Fibroblast of lung (primary cell): ENCODE measurements around the gene DUSP8. TPM values are rescaled to one million over a fixed set of nuclear protein-coding genes. Genes with fewer than 3 reads are reported as not detected.

Experiments
- DNase-seq, 2 donors: peaks; one replicate each; pipeline versions ENCODE4 v3.0.0 to v3.0.0-alpha.2; 2010; ENCODE audit warnings: low read depth in 2 of 2
- H2AFZ ChIP-seq: 2 replicates; pipeline ENCODE4 v1.5.1; 2012; ENCODE audit warnings: low read length, control low read depth, inconsistent platforms
- H3K27ac ChIP-seq: 2 replicates; pipeline ENCODE4 v1.5.1; 2011; ENCODE audit warnings: low read length, control low read depth; ENCODE audit not compliant: insufficient read depth
- H3K27me3 ChIP-seq: 2 replicates; pipeline ENCODE4 v1.5.1; 2011; ENCODE audit warnings: mild to moderate bottlenecking, low read length; ENCODE audit not compliant: control insufficient read depth, insufficient read depth
- H3K36me3 ChIP-seq: 2 replicates; pipeline ENCODE4 v1.5.1; 2011; ENCODE audit warnings: low read length; ENCODE audit not compliant: control insufficient read depth, insufficient read depth
- H3K4me1 ChIP-seq: 2 replicates; pipeline ENCODE4 v1.5.1; 2011; ENCODE audit warnings: low read length; ENCODE audit not compliant: control insufficient read depth, insufficient read depth; ENCODE audit errors: extremely low read depth
- H3K4me2 ChIP-seq: 2 replicates; pipeline ENCODE4 v1.5.1; 2011; ENCODE audit warnings: low read length, control low read depth; ENCODE audit not compliant: insufficient read depth; ENCODE audit errors: extremely low read depth
- H3K4me3 ChIP-seq, 4 experiments: fragments of 200-600 bp in 1 of 4; sonication (generic) in 1 of 4; replicated peaks in 1 of 4; 2 replicates each; pipeline ENCODE4 v1.5.1; 2011 to 2016; ENCODE audit warnings: low read length in 4 of 4, low read depth in 3 of 4, mild to moderate bottlenecking in 3 of 4, control low read depth in 2 of 4, inconsistent platforms in 1 of 4, mixed read lengths in 1 of 4; ENCODE audit not compliant: insufficient read depth in 1 of 4; ENCODE audit errors: control extremely low read depth in 1 of 4
- H3K79me2 ChIP-seq: 2 replicates; pipeline ENCODE4 v1.5.1; 2012; ENCODE audit warnings: mild to moderate bottlenecking, low read length, inconsistent platforms; ENCODE audit not compliant: control insufficient read depth, insufficient read depth
- H3K9ac ChIP-seq: 2 replicates; pipeline ENCODE4 v1.5.1; 2011; ENCODE audit warnings: mild to moderate bottlenecking, low read length, control low read depth; ENCODE audit not compliant: insufficient read depth
- H3K9me3 ChIP-seq: 2 replicates; pipeline ENCODE4 v1.5.1; 2012; ENCODE audit warnings: low read depth, low read length; ENCODE audit not compliant: control insufficient read depth, insufficient read depth
- H4K20me1 ChIP-seq: 2 replicates; pipeline ENCODE4 v1.5.1; 2011; ENCODE audit warnings: low read length; ENCODE audit not compliant: control insufficient read depth, insufficient read depth; ENCODE audit errors: extremely low read depth
- EZH2 ChIP-seq: IDR thresholded peaks from 2 replicates; pipeline ENCODE4 v1.5.1; 2012; ENCODE audit warnings: low read length, control low read depth, mild to moderate bottlenecking; ENCODE audit errors: missing control alignments
- polyA plus RNA-seq, 2 donors: library from polyadenylated mRNA; depleted of rRNA in 1 of 2; stranded (reverse) in 1 of 2; unstranded in 1 of 2; fragments of >200 nt; gene quantifications; 2 replicates each; pipeline ENCODE4 v1.2.1, GENCODE V29; 2011 to 2012; ENCODE audit warnings: missing spikeins in 1 of 2
- total RNA-seq: library from RNA; depleted of rRNA; stranded (reverse); fragments of >200 nt; gene quantifications from 2 replicates; pipeline ENCODE4 v1.2.1, GENCODE V29; 2014
- TF ChIP-seq, protein P1 (sequence below), 2 donors: IDR thresholded peaks in 1 of 2; conservative IDR thresholded peaks in 1 of 2; 1 replicate in 1 of 2; 2 replicates in 1 of 2; pipeline ENCODE4 v1.5.1; 2011 to 2012; ENCODE audit warnings: low read length in 2 of 2, control low read depth in 1 of 2, inconsistent platforms in 1 of 2, low read depth in 1 of 2, mild to moderate bottlenecking in 1 of 2

DUSP8 gene
- total and polyA plus RNA-seq, 2 donors (not counting 1 experiment from before 2014, with no cell fraction given): 0.62 to 0.66 TPM

DNA sequence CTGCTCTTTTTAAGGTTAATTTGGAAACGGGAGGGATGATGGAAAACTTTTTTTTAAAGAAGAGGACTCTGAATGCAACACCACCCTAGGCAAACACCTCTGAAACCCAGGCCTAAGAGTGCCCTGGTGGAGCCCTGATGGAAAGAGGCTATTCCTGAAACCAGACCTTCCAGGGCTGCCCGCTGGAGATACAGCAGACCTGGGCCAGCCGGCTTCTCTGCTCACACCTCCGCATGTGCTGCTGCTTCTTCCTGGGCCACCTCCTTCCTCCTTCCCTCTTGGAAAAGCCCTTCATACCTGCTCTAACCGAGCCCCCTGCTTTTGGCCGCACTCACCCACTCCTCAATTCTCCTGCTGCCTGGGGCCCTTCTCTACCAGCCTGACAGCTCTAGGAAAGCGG, 37.9 kb downstream of the DUSP8 start:
- peaks cover 39% of the 10 kb centered on the region for H3K79me2 ChIP-seq
- DNase-seq: no peak
- H3K9ac ChIP-seq: no peak overlapping the region
- H3K9me3 ChIP-seq: no peaks in the 10 kb centered on the region
- no peak overlapping the region for H2AFZ ChIP-seq
- H4K20me1 ChIP-seq: peaks cover 2% of the 10 kb centered on the region
- no peak overlapping the region for H3K27ac ChIP-seq
- no peak for TF ChIP-seq EZH2
- TF ChIP-seq, protein P1, sequence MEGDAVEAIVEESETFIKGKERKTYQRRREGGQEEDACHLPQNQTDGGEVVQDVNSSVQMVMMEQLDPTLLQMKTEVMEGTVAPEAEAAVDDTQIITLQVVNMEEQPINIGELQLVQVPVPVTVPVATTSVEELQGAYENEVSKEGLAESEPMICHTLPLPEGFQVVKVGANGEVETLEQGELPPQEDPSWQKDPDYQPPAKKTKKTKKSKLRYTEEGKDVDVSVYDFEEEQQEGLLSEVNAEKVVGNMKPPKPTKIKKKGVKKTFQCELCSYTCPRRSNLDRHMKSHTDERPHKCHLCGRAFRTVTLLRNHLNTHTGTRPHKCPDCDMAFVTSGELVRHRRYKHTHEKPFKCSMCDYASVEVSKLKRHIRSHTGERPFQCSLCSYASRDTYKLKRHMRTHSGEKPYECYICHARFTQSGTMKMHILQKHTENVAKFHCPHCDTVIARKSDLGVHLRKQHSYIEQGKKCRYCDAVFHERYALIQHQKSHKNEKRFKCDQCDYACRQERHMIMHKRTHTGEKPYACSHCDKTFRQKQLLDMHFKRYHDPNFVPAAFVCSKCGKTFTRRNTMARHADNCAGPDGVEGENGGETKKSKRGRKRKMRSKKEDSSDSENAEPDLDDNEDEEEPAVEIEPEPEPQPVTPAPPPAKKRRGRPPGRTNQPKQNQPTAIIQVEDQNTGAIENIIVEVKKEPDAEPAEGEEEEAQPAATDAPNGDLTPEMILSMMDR (conservative IDR thresholded peaks at IDR 0.05 in 1 of 2, IDR thresholded peaks at IDR 0.05 in 1 of 2; ENCODE audit: low read depth in 1 of 2, low read length in 2 of 2): no peak
- no peak overlapping the region for H3K4me3 ChIP-seq
- H3K36me3 ChIP-seq: peaks cover 1% of the 10 kb centered on the region
- no peak overlapping the region for H3K4me2 ChIP-seq
- H3K4me1 ChIP-seq: peaks cover 3% of the 10 kb centered on the region
- H3K27me3 ChIP-seq: peaks cover 4% of the 10 kb centered on the region

DNA sequence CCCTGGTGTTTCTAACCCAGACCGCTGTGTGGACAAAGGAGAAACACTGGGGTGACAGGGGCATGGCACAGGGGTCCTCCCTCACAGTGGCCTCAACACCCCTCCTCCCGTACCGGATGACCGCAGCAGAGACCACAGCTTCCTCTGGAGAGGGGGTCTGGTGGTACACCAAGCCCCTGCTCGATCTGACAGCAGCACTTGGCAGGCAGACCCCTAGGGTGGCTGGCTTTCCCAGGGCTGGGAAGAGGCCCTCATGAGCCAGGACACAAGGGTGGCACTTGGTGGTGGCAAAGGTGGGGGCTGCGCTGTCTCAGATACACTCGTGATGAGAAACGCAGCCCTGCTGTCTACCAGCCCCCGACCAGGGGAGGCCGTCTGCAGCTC, 38.7 kb downstream of the DUSP8 start:
- H4K20me1 ChIP-seq: peaks cover 2% of the 10 kb centered on the region
- H3K4me2 ChIP-seq: no peak overlapping the region

DNA sequence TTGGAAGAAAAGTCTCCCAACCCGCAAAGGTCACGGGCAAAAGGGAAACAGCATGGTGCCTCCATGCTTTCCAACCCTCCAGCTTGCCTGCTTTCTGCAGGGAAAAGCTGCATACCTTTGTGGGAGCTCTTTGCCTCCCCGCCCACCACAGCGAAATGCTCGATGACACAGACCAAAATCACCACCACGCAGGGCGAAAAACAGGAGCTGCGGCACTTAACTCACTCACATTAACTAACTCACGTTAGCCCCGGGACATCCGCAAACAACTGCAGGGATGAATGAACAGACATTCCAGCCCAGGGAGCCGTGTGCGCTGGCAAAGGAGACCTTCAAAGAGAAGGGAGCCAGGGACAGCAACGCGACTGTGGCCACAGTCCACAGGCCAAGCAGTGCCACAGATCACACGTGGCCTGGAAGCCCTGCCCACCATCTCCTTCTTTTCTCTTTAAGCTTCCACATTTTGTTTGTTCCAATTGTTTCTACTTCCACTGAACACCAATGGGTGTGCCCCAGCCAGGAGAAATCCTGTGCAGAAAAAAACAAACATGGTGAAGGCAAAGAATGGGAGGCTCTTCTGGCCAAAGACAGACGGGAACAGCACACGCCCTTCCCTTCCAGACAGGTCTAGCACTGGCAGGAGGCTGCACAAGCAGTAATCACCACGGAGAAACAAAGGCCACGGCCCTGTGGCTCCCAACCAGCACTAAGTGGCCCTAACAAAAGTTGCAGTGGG, 39.3 kb downstream of the DUSP8 start:
- peak overlapping the region; percentile 17 for H3K4me2 ChIP-seq
- peaks cover 1% of the 10 kb centered on the region for H3K36me3 ChIP-seq
- DNase-seq: peak in 1 of 2 donors; percentile 83
- H3K4me3 ChIP-seq: no peak overlapping the region
- TF ChIP-seq, protein P1 (conservative IDR thresholded peaks at IDR 0.05 in 1 of 2, IDR thresholded peaks at IDR 0.05 in 1 of 2; ENCODE audit: low read depth in 1 of 2, low read length in 2 of 2): no peak
- no peak for TF ChIP-seq EZH2
- H3K27me3 ChIP-seq: peaks cover 2% of the 10 kb centered on the region
- no peaks in the 10 kb centered on the region for H3K9me3 ChIP-seq
- H2AFZ ChIP-seq: no peak overlapping the region
- peaks cover 3% of the 10 kb centered on the region for H3K4me1 ChIP-seq
- no peak overlapping the region for H3K9ac ChIP-seq
- peaks cover 2% of the 10 kb centered on the region for H4K20me1 ChIP-seq
- no peak overlapping the region for H3K27ac ChIP-seq
- peaks cover 50% of the 10 kb centered on the region for H3K79me2 ChIP-seq

More for the DNA sequence above, 38.7 kb downstream of the DUSP8 start:
- H3K36me3 ChIP-seq: peaks cover 1% of the 10 kb centered on the region
- peaks cover 47% of the 10 kb centered on the region for H3K79me2 ChIP-seq
- H3K9me3 ChIP-seq: no peaks in the 10 kb centered on the region
- no peak overlapping the region for H2AFZ ChIP-seq
- peaks cover 4% of the 10 kb centered on the region for H3K27me3 ChIP-seq
- H3K9ac ChIP-seq: no peak overlapping the region
- no peak for TF ChIP-seq EZH2
- TF ChIP-seq, protein P1 (conservative IDR thresholded peaks at IDR 0.05 in 1 of 2, IDR thresholded peaks at IDR 0.05 in 1 of 2; ENCODE audit: low read depth in 1 of 2, low read length in 2 of 2): no peak
- no peak overlapping the region for H3K27ac ChIP-seq
- H3K4me1 ChIP-seq: peaks cover 3% of the 10 kb centered on the region
- no peak for DNase-seq
- H3K4me3 ChIP-seq: no peak overlapping the region
